Stimulated activated CD4-positive, alpha-beta T cell treated with anti-CD3 and anti-CD28 coated beads, Interleukin-2, amount 100 ng/mL, for 24 hours (primary cell): Measurements from ENCODE around the gene C9.
"Not testable (repeated sequence)": the region's sequence is repeated elsewhere in the genome, so short reads cannot be mapped to it uniquely, and the experiment has no call there.

Experiments used
- DNase-seq, 2 donors: peaks; one replicate each; pipeline ENCODE4 v3.0.0-alpha.2; 2020

The C9 gene

DNA sequence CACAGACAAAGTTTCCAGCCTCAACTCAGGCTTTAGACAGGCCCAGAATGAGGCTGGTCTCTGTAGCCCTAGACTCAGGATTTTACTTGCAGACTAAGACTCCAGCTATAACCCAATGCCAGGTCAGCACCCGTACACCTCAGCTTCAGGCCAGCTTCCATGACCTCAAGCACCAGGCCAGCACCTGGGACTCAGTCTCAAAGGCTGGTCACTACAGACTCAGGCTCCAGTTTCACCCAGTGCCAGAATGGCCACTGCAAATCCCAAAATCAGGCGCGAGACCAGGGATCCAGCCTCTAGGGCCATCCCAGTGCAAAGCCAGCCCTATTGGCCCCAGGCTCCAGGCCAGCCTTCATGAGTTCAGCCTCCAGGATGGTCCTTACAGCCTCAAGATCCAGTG is 44.9 kb downstream of the C9 start:
- DNase-seq = no peak

DNA sequence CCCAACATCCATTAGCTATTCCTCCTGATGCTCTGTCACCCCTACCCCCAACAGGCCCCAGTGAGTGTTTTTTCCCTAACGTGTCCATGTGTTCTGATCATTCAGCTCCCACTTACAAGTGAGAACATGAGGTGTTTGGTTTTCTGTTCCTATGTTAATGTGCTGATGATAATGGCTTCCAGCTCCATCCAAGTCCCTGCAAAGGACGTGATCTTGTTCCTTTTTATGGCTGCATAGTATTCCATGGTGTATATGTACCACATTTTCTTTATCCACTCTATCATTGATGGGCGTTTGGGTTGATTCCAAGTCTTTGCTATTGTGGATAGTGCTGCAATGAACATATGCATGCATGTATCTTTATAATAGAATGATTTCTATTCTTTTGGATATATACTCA is 47.8 kb downstream of the C9 start:
- DNase-seq = not testable (repeated sequence)

DNA sequence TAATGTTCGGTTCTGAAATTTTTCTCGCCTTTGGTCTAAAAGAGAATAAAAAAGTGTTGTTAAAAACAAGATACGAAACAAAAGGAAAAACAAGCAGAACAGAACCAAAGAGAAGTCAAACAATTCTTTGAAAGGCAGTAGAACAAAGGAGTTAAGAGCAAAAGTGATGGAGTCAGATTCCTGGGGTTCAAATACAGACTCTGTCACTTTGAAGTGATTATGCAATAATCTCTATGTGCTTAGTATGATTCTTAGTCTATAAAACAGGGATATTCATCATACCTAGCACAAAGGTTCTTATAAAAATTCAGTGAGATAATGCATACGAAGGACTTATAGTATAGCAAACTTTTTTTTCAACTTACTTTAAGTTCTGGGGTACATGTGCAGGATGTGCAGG is 48.3 kb downstream of the C9 start:
- no peak for DNase-seq

DNA sequence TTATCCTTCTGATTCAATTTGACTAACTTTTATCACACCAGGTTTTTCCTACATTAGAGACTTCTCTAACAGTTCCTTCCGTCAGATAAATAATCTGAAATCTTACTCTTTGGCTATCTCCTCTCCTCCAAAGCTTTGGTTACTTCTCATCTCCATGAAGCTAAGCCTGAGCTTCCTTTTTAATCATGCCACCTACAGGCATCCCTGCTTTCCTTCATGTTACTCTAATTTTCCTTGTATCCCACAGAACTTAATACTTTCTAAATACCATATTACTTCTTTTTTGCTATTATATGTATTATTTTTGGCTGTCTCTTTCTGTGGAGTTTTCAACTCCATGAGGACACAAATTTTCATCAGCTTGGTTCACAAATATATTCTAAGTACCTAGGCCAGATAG is 49.7 kb downstream of the C9 start:
- no peak for DNase-seq

DNA sequence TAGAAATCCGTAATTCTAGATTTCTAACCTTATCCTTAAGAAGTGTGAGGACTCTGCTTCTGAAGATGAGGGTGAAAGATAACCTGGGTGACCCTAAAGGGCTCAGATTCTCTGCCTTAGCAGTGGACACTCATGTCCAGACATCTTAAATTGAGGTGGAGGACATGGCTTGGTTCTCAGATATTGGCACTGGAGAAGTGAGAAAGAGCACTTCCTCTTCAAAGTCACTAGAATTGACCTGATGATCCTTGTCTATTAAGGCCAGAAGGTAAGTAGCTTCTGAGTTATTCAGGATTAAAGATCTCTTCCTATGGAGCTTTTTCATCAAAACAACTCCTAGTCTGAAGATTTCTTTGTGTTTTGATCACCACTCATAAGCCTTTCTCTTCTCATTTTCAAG is 54.8 kb downstream of the C9 start:
- DNase-seq = no peak

DNA sequence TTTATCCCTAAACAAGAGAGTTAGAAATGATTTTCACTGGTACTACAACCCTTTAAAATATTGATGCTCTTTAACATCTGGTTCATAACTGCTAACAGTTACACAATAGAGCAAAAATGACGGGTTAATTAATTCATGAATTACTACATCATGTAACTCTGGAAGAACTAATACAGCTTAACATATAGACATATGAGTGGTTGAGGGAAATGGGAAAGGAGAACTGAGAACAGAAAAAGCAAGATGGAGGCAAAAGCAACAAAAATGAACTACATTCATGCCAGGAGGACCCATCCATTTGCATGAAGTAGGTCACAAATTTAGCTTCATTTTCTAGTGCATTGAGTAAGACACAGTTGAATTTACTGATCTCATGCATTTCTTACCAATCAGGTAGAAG is 61.8 kb downstream of the C9 start:
- DNase-seq = no peak

DNA sequence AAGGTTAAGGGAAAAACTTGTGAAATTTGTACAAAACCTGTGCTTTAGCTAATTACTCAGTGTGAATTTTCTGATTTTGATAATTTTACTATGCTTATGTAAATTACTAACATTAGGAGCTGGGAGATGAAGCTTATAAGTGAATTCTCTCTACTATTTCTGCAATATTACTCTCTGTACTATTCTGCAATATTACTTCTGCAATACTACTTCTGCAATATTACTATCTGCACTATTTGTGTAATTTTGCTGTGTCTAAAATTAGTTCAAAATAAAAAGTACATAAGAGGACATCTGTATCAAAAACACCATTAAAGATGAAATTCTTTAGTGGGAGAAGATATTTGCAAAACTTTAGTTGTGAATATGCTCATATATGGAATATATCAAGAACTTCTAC is 62.9 kb downstream of the C9 start:
- DNase-seq = no peak

DNA sequence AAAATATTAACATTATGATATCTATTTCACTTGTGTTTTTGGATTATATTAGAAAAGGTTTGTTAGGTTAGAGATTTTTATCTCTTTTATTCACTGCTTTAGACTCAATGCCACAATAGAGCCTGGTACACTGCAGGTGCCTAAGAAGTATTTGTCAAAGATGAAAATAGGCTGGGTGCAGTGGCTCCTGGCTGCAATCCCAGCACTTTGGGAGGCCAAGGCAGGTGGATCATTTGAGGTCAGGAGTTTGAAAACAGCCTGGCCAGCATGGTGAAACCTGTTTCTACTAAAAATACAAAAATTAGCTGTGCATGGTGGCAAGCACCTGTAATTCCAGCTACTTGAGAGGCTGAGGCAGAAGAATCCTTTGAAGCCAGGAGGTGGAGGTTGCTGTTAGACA is 64.3 kb downstream of the C9 start:
- no peak for DNase-seq

DNA sequence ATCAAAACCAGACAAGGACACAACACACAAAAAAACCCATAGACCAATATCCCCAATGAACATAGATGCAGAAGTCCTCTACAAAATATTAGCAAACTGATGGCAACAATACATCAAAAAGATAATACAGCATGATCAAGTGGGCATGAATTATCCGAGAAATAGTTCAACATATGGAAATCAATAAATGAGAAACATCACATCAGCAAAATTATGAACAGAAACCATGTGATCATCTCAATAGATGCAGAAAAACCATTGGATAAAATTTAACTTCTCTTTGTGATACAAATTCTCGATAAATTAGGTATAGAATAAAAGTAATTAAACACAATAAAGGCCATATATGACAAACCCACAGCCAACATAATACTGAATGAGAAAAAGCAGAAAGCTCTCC is 69.6 kb downstream of the C9 start:
- no peak for DNase-seq

DNA sequence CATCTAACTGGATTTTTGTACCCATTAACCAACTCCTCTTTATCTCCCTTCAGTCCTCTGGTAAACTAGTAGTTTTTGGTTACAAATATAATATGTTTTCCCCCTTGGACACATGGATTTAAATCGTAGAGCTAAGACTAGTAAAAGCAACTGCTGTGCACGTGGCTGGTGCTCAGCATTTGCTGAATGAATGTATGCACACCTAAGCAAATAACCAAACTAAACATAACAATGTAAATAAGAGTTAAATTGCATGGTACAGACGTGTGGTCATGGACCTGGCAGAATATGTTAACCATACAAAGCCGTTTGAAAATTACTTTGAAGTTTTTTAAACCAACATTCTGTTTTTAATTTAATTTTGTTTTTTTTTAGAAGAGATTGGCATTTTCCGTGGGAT is 79.7 kb downstream of the C9 start:
- DNase-seq = no peak

DNA sequence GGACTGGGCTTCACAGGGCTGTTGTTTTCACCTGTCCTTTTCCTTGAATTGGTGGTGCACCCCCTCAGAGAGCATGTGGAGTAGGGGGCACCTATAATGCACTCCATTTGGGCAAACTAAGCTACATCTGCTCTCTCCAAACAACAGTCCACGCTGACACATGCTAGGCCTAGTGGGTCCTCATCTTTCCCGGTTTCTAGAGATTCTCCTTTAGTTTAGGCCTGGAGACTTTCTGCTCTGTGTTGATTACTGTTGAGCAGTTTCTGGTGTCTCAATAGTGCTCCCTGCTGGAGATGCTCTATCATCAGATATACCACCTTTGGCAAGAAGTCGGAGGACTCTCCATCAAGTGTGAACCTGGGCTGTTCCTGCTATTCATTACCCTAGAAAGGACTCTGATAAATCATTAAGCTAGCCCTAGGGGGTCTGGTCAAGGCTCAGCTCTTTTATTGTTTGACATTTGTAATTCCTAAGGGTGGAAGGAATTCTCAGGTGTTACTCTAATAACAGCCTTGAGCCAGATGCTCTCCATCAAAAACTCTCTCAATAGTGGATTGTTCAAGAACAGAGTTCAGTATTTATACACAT is 81.0 kb downstream of the C9 start:
- peak; percentile 22 to 58 for DNase-seq

DNA sequence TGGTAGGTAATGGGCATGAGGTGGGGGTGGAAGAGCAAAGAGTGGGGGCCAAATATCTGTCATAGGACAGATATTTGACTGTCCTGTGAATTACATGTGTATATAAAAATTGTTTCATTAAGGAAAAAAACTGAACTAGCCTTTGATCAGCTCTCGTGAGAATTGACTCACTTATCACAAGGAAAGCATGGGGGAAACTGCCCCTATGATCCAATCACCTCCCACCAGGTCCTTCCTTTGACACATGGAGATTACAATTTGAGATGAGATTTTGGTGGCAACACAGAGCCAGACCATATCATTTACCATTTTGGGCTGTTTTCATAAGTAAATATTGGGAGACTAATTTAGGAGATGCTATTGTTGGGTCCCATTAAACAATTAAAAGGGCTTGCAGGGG is 81.7 kb downstream of the C9 start:
- DNase-seq = no peak

DNA sequence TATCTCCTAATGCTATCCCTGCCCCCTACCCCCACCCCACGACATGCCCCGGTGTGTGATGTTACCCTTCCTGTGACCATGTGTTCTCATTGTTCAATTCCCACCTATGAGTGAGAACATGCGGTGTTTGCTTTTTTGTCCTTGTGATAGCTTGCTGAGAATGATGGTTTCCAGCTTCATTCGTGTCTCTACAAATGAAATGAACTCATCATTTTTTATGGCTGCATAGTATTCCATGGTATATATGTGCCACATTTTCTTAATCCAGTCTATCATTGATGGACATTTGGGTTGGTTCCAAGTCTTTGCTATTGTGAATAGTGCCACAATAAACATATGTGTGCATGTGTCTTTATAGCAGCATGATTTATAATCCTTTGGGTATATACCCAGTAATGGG is 88.4 kb downstream of the C9 start:
- not testable (repeated sequence) for DNase-seq

DNA sequence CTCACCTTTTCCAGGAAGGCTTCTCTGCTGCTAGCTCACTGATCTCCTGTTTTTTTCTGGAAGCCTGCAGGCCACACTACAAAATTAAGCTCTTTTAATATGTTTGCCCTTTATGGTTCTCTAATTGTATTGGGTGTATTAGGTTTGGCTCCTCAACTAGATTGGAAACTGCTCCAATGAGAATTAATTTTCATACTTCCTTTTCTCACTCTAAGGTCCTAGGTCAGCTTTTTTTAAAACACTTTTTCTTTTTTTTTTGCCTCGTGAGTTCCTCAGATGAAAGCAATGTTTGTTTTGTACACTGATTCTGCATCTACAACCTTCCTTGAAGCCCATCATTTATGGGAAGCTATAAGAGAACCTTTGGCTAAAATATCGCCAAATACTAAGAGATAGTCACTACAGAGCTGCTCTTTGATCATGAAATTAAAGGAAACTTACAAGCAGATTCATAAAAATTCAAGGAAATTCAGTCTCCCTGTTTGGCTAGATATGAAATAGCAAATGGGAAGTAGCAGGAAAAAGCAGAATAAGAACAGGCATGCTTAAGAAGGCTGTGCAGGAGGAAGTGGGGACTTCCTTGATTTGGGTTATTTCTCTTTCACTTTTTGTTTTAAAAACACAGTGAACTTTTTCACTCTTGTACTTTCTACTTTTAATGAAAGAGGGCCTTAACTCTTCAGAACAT is 89.8 kb downstream of the C9 start:
- DNase-seq = no peak

DNA sequence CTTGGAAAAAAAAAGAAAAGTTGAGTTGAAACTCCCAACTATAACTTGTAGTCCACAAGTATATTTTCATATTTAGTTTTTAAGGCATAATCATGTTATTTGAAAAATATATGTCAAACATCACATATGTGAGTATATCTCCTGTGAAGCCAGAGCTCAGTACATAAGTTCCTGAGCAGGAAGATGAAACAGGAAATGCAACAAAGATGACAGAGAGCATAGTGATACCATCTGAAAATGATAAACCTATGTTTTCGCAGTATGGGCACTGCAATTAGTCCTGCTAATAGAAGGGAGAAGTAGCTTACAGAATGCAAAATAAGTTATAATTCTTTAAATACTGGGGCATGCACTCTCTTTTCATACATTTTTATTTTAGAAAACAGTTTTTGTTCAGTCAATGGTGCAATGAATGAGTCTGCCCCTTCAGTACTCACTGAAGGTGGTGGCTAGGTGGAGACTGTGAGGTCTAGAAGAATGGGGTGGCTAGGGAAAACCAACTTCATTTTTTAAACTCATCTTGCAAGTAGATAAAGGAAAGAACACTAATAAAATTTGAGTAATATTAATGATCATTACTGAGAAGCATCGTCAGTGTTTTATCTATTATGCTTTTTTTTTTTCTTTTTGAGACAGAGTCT is 90.9 kb downstream of the C9 start:
- DNase-seq = no peak

DNA sequence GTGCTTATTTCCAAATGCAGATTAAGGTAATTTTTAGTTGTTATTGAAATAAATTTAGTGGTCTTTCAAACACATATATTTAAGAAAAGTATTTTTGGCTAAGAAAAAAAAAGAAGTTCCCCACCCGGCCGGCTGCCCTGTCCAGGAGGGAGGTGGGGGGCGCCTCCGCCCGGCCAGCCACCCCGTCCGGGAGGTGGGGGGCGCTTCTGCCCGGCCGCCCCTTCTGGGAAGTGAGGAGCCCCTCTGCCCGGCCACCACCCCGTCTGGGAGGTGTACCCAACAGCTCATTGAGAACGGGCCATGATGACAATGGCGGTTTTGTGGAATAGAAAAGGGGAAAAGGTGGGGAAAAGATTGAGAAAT is 91.4 kb downstream of the C9 start:
- not testable (repeated sequence) for DNase-seq

DNA sequence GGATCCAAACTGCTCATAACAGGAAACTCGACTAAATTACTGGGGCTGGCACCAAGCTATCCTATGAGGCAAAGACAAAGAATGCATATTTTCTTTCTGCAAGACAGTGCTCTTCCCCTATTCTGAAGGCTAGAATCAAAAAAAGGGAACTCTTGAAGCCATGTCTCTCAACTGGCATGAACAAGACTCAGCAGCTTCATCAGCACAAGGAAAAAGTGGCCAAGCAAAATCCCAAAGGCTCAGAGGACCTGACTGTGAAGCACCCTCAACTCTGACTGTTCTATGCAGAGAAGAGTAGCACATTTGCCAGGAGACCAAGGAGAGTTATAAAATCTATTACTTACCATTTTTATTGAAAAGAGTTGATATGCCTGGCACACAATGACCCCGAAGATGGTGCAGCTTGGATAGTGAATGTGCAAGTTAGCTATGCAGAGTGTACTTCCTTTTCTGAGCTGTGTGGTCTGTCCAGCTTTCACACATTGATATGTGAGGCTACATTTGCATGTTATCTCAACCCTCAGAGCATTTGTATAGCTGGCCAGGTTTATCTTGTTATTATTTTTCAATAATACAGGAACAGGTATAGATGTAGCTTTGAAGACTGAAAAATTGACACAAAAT is 94.0 kb downstream of the C9 start:
- no peak for DNase-seq

DNA sequence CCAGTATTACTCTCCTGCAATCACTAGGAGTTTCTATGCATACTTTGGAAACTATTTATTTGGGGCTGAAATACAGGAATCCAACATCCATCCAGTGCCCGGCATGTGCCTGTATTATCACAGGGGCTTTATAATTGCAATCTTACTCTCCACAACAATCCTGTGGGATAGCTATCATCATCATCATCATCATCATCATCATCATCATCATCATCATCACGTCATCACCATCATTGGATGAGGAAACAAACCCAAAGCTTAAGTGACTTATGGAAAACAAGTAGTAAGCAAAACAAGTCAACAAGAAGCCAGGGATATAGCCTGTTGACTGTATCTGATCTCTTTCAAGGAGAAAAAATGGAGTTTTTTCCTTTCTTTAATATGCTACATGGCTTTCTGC is 97.1 kb downstream of the C9 start:
- DNase-seq = no peak

DNA sequence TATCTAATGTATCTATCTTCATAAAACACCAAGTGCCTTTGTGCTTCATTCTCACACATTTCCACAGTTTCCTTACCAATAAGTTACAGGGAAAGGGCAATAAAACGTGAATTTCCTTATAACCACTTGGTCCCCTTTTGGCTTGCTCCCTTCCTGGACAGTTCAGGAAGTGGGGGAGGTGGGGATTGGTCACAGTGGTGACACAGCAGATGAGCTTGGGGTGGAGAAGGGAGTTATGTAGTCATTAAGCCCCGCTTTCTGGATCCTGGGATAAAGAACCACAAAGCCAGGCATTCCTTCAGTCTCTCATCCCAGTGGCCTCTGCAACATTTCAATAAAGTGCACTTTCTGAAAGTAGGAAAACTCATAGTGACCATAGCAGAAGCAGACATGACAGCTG is 97.9 kb downstream of the C9 start:
- DNase-seq = no peak

DNA sequence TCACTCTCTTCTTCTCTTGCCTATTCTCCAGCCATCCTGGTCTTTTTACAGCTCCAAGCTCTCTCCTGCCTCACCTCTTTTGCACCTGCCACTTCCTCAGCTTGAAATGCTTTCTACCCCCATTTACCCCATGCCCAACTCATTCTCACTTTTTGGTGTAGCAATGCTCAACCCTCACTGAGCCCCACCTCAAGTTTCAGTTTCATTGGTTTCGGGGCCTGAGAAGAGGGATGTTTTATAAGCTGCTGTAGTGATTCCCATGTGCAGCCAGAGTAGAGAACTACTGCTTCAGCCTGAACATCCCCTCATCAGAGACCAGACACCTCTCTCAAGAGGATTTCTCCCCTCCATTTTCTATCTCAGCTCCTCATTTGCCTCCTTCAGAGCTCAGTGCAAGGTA is 99.8 kb downstream of the C9 start:
- no peak for DNase-seq

DNA sequence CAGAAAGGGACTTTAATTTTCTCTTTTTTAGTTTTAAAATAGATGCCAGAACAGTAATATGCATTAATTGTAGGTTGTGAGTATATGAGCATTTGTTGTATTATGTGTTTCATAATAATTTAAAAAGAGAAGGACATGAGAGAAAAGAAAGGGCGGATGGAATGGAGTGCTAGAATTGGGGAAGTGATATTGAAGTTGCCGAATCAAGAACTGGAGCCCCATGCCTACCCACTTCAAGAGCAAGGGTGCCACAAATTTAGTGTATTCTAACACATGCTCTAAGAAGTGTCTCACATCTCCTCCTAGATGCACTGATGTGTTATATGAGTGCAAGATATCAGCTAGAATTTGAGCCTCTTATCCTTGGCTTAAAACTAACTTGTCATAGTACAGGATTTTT is 101.3 kb downstream of the C9 start:
- no peak for DNase-seq

DNA sequence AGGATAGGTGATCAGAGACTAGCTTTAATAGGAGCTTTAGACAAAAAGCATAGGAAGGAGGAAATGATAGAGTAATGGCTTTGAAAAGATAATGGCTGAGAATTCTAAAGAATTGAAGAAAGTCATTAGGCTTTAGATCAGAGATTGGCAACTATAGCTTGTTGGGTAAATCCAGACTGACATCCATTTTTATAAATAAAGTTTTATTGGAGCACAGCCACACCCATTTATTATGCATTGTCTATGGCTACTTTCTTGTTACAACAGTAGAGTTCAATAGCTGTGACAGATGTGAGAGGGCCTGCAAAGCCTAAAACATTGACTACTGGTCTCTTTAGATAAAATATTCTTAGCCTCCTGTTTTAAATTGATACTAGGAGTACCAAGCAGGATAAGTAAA is 104.2 kb downstream of the C9 start:
- no peak for DNase-seq

DNA sequence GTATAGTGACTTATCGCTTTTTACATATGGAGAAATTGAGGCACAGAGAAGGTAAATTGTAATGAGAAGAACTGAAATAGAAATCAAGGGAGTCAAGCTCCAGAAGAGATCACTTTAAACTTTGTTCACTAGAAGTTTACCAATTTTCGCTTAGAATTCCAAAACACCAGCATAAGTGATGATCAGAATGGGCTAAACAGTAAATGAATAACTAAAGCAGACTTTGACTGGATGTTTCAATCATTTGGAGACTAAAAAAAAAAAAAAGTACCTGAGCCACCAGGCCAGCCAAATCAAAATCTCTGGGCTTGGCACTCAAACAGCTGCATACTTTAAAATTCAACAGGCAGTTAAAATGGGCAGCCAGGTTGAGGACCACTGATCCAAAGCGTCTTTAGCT is 106.7 kb downstream of the C9 start:
- DNase-seq = no peak

DNA sequence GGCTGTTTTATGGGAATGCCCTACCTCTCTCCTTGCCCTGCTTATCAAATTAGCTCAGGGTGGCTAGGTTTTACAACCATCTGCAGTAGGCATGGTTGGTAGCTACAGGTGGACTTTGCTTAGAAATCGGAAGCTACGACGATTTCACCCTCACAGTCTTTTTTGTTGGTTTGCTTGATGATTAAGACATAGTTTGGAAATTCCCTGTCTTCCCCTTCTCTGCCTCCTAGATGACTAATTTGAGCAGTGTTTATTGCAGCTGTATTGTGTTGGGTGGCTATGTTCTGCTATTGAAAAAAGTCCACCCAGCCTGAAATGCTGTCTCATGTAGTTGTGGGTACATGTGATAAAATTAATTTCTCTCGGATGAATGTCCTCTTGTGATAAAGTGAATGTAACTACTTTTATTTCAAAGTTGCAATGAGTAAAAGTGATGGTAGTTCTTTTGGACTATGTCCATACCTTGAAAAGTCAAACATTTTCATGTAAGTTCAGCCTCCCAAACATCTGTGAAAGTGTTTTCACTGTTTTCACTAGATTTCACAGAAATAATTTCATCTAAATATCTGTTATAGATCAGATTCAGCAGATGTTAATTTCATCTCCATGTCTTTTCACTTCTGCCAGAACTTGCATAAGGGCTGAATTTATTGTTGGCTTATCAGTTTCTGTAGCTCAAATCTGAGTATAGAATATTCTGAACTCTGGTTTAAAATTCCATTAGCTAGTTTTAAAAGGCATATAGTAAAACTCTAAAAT is 107.6 kb downstream of the C9 start:
- no peak for DNase-seq
